ENCODE results near the gene ZNF414.

Gene ZNF414

GRCh38 chr19:8501981-8502380, 12.0 kb downstream of the ZNF414 start:
- Histone ChIP-seq H3K27ac (no peak overlapping the region), H3K4me3 (ENCODE audit: low read depth, low read length) (no peak overlapping the region), H3K27me3 (ENCODE audit: insufficient read depth, low read depth, severe bottlenecking) (no peaks in the 10 kb centered on the region), H3K36me3 (no peaks in the 10 kb centered on the region), H3K9me3 (ENCODE audit: severe bottlenecking) (no peaks in the 10 kb centered on the region)
- TF ChIP-seq CTCF (IDR thresholded peaks at IDR 0.05; ENCODE audit: low read depth, low read length) = no peak
- DNase-seq = no peak

GRCh38 chr19:8501516-8501915, 12.5 kb downstream of the ZNF414 start:
- Histone ChIP-seq H3K36me3 (no peaks in the 10 kb centered on the region), H3K27ac (no peak overlapping the region), H3K9me3 (ENCODE audit: severe bottlenecking) (no peaks in the 10 kb centered on the region), H3K27me3 (ENCODE audit: insufficient read depth, low read depth, severe bottlenecking) (no peaks in the 10 kb centered on the region), H3K4me3 (ENCODE audit: low read depth, low read length) (no peak overlapping the region)
- no peak for DNase-seq
- TF ChIP-seq CTCF (IDR thresholded peaks at IDR 0.05; ENCODE audit: low read depth, low read length) = no peak

GRCh38 chr19:8500158-8500557, 13.8 kb downstream of the ZNF414 start:
- DNase-seq = peak; percentile 68
- 0 out of 2 replicates have a peak, but pooled peaks have one; percentile 4 for TF ChIP-seq CTCF (IDR thresholded peaks at IDR 0.05; ENCODE audit: low read depth, low read length)
- H3K9me3 ChIP-seq (ENCODE audit: severe bottlenecking) = no peaks in the 10 kb centered on the region
- H3K4me3 ChIP-seq (ENCODE audit: low read depth, low read length) = no peak overlapping the region
- H3K27ac ChIP-seq = peak overlapping the region; percentile 73
- no peaks in the 10 kb centered on the region for H3K36me3 ChIP-seq
- no peaks in the 10 kb centered on the region for H3K27me3 ChIP-seq (ENCODE audit: insufficient read depth, low read depth, severe bottlenecking)

GRCh38 chr19:8499048-8499833, 14.7 kb downstream of the ZNF414 start:
- H3K4me3 ChIP-seq (ENCODE audit: low read depth, low read length) = no peak overlapping the region
- H3K9me3 ChIP-seq (ENCODE audit: severe bottlenecking) = no peaks in the 10 kb centered on the region
- no peak for TF ChIP-seq CTCF (IDR thresholded peaks at IDR 0.05; ENCODE audit: low read depth, low read length)
- H3K27ac ChIP-seq = peak overlapping the region; percentile 43; the same call in 1 of the 2 replicates
- H3K27me3 ChIP-seq (ENCODE audit: insufficient read depth, low read depth, severe bottlenecking) = no peaks in the 10 kb centered on the region
- no peak for DNase-seq
- no peaks in the 10 kb centered on the region for H3K36me3 ChIP-seq

- H3K36me3 ChIP-seq = no peaks in the 10 kb centered on the region
- no peak for TF ChIP-seq CTCF (IDR thresholded peaks at IDR 0.05; ENCODE audit: low read depth, low read length)
- H3K27me3 ChIP-seq (ENCODE audit: insufficient read depth, low read depth, severe bottlenecking) = no peaks in the 10 kb centered on the region
- no peaks in the 10 kb centered on the region for H3K9me3 ChIP-seq (ENCODE audit: severe bottlenecking)
- DNase-seq = no peak
- H3K27ac ChIP-seq = no peak overlapping the region
- H3K4me3 ChIP-seq (ENCODE audit: low read depth, low read length) = no peak overlapping the region
Observed at GRCh38 chr19:8498295-8498694, 15.7 kb downstream of the ZNF414 start.

- no peak overlapping the region for H3K4me3 ChIP-seq (ENCODE audit: low read depth, low read length)
- DNase-seq = no peak
- peaks cover 12% of the 10 kb centered on the region for H3K36me3 ChIP-seq
- peak; percentile 3; the same call in 1 of the 2 replicates for TF ChIP-seq CTCF (IDR thresholded peaks at IDR 0.05; ENCODE audit: low read depth, low read length)
- H3K27ac ChIP-seq = no peak overlapping the region
- H3K9me3 ChIP-seq (ENCODE audit: severe bottlenecking) = no peaks in the 10 kb centered on the region
- no peaks in the 10 kb centered on the region for H3K27me3 ChIP-seq (ENCODE audit: insufficient read depth, low read depth, severe bottlenecking)
Observed at GRCh38 chr19:8494158-8494557, 19.8 kb downstream of the ZNF414 start.

All from WERI-Rb-1 (cell line).